Right ventricle myocardium inferior (tissue), 1 donor: ENCODE results near the gene APBB2. TPM values are rescaled to one million over a fixed set of nuclear protein-coding genes. Genes with fewer than 3 reads are reported as not detected.

Experiments
- ATAC-seq: fragments of 200-7000 bp; cut with Tn5 transposase; one replicate; pipeline ENCODE4 v1.9.1; 2020; ENCODE audit warnings: mild to moderate bottlenecking, moderate library complexity
- DNase-seq: peaks from one replicate; pipeline ENCODE4 v3.0.0; 2021; ENCODE audit errors: missing footprints
- intact Hi-C: fragments of 100-400 bp; cut with DNase I; formaldehyde crosslinking; loops from one replicate; pipeline ENCODE4 v1.11.0; 2022
- total RNA-seq: library from RNA; stranded (reverse); fragmentation: NEBNext Ultra II Directional; extraction: Animal tissue kit (Norgen Biotek cat#: 25700); gene quantifications from one replicate; pipeline ENCODE4 v1.2.1, GENCODE V29; 2021
- donor health status: DM: no; HTN: yes; CAD: no; lungs with severe emphysema.

APBB2 gene
- total RNA-seq, 1 donor from 2014 or later, result 23.8 TPM

DNA sequence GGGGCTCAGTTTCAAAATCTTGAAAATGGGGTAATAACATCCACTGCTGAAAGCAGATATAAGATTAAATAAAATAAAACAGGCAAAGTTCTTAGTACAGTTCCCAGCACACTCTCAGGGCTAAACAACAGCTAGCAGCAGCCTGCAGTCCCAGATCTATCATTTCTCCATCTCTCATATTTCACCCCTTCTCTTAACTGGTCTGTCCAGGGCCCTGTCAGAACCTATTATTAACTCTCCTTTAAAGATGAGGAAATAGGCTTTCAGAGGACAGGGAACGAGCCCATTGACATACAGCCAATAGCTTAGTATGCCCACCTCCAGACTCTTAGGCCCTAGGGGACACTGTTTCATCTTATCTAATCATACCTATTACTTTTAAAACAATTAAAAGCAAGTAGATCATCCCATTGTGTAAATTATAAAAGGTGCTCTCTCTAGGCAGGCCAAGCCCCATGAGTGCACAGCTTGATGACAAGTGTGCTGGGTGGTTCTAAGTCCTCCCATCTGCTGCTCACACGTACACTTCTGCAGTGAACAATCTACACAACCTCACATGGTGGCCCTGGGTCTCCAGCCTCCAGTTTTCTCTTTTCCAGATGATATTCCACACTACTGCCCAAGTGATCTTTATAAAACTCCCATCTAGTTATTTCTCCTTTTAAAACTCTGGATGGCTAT is 119.0 kb downstream of the APBB2 start:
- DNase-seq (no peak), ATAC-seq (peak; percentile 28)
- intact Hi-C loops, result loop anchor here (5.0 kb wide), 1 partner anchor 43 kb away; no protein-coding TSS in a partner anchor

DNA sequence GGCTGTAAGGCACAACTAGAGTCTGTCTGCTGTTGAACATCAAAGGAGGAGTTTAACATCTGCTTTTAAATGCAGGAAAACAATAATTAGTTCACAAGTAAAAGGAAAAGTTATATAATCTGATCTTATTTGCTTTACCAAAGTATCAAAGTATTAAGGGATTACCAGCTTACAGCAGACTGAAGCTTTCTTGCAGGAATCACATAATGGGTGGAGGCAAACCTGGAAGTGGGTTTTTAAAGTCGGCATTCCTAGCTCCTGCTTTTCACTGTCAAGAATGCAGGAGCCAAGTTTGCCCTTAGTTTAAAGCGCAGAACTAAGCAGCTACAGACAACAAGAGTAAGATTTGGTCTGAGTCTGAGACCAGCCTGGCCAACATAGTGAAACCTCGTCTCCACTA is 122.2 kb downstream of the APBB2 start:
- DNase-seq, result no peak
- no peak for ATAC-seq
- intact Hi-C loops, result no loop called here

DNA sequence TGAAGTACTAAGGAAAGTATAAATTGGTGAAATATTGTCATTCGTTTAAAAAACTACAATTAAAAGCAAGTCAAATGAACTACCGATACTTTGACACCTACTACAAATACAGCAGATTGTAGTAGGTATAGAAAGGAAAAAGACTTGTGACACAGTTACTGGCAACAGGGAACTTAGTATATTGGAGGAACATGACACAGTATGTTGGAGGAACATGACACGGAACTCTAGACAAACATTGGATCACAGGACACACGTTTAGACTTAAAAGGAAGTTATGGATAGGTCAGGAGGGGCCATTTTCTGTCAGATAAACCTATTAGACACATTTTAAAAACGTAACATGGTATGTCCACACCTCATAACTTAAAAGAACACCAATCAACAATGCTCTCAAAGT is 132.5 kb downstream of the APBB2 start:
- DNase-seq, result no peak
- no peak for ATAC-seq
- intact Hi-C loops, result no loop called here

DNA sequence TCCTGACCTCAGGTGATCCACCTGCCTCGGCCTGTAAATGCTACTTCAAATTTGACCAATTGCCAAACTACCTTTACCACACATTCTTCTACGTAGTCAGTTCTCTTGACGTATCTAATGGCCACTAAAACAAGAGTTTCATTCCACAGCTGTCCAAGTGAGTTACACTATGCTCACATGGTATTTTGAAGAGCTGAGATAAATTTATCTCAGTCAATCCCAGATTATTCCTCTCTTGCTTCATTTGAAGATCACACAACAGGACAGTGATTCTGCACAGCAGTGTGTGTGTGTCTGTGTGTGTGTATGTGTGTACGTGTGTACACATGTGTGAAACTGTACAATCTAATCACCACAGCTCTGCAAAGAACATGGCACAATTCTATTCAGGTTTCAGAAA is 133.4 kb downstream of the APBB2 start:
- ATAC-seq, result no peak
- intact Hi-C loops, result no loop called here

DNA sequence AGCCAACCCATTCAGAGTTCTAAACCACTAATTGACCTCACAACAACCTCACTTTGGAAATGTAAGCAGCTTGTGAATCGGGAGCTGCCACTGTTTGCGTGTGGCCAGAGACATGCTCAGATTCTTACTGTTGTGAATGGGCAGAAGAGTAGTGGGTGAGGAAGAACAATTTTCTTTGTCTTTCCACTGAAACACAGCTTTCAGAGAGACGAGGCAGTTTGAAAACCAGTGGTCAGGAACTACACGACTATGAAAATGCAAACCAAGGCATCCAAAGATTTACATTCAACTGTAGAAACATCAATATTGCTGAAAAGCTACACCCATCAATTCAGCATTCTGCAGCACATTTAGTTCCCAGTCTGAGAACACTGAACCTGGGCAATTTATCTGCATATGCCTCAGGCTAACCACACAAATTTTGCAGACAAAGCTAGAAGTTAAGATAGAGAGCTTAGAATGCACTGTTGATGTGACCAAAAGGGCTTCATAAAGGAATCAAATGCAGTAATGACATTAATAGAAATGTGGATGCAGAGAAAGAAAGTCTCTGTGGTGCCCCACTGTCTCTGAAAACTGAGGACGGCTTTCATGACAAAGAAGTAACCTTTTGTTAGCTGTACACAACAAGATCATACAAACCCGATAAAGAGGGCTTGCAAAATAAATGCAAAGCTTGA is 134.3 kb downstream of the APBB2 start:
- no peak for DNase-seq
- intact Hi-C loops, result no loop called here
- ATAC-seq, result no peak

More for the DNA sequence above, 133.4 kb downstream of the APBB2 start:
- no peak for DNase-seq

DNA sequence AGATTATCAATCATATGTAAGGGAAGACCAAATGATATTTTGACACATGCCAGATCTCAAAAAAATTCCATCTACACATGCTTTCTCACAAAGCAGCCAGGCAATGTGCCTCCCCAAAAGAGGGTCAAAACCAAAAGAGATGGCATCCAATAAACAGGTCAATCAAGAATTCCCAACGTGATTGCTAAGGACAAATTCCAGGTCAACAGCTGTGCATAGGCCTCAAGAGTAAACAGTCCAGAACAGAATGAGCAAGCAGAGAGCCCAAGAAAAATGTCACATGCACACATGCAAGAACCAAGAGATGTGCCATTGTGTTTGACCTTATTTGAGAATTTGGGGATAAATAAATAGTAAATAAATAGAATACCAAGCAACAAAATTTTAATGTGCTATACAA is 136.7 kb downstream of the APBB2 start:
- intact Hi-C loops, result no loop called here
- DNase-seq (no peak), ATAC-seq (peak; percentile 34)

DNA sequence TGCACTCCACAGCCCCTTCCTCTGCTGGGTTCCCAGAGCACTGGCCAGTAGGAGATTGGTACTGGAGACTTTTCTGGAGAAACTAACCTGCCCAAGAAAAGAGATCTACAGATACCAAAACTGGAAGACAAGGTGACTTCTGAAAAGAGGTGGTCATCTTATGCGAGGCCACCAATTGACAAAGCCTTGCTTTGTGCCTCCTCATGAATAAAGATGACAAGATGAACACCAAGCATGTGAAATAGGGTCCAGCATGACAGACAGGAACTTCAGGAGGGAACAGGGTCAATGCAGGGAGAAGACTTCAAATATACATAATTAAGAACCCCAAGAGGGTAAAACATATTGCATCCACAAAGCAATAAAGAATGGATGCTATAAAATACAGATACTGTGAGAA is 137.9 kb downstream of the APBB2 start:
- intact Hi-C loops, result no loop called here
- ATAC-seq, result no peak
- no peak for DNase-seq

DNA sequence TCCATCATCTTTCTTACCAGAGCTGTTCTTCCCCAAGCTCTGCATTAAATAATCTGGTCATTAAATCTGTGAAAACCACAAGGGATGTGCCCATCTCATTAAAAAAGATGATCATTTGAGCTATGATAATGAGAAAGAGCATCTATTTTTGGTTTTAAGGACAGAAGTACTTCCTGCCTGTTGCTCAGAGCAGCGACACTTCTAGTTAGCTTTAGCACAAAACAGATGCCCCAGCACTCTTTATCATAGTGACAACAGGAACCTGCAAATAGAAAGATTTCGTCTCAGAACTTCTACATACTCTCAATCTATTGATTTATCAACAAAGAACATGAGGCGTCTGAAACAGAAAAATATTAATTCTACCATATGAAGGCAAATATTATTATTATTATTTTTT is 140.1 kb downstream of the APBB2 start:
- DNase-seq (no peak), ATAC-seq (no peak)
- intact Hi-C loops, result no loop called here

DNA sequence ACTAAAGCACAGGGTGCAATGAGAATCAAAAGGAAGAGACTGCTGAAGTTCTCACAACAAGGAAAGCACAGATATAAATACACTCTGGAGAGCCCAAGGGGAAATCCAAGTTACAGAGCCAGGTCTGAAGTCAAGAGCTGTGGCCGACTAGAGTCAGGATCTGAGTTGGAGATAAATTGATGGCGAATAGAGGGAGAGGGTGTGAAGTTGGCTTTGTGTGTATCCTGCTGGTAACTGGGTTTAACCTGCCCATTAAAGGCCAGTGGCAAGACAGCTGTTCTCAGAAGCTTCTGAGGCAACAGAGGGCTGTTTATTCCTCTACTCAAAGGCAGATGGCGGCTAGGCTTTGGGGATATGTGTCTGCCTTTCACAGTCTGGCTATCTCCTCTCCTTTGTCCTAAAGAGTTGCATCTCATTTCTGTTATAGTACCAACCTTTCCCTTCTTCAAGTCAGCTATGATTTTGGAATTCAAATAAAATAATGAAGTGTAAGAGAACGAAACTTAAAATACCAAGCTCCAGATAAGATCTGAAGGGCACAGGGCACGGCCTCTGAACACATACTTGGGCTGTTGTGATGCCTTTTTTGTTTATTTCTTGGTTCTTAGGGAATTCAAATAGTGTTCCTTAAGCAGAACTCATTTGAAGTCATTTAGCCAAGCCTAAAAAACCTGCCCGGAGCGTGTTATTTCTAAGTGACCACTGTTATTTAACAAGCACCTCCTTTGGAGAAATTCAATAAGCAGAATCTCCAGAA is 142.1 kb downstream of the APBB2 start:
- DNase-seq (no peak), ATAC-seq (no peak)
- intact Hi-C loops, result no loop called here

DNA sequence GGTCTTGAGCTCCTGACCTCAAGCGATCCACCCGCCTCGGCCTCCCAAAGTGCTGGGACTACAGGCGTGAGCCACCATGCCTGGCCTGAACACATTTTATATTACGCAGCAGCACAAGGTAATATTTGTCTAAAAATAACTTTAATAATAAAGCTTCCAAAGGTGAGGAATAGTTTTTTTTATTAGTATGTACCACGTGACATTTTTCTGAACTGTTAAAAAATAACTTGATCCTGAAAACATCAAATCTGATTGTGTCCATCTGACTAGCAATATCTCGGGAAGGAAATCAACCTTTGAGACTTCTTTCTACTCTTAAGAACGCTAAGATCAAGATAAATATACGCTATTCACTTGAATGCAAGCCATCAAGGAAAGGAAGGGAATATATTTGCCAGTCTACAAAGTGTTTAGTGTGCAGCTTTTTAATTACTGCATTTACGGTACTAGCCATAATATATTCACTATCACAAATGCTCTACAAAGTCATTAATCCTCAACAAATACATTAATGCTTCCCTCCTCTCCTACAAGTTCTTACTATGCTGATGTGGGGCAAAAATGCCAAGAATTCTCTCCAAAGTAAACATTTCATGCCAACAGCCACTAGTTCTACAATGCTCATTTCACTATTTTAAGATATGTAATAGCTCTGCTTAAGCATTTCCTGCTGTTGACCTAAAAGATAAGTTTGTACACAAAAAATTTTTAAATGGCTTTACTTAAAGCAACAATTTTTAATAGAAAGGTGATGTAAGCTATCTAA is 143.6 kb downstream of the APBB2 start:
- no peak for ATAC-seq

DNA sequence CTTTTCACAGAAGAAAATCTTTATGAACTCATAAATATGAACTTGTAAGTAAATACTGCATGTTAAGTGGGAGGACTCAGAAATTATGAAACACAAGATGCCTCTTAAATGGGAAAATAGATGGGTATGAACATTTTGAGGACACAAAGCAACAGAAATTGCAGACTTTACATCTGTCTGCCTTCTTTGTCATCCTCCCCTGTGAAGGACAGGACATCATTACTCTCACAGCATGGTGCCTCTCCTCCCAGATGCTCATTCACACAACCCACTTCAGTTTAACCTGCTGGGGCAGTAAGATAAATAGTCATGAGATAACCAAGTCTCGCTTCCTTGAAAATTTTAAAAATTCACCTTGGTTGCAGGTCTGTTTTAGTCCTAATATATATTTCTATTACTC is 144.5 kb downstream of the APBB2 start:
- no peak for DNase-seq
- intact Hi-C loops, result no loop called here
- ATAC-seq, result no peak

More for the DNA sequence above, 143.6 kb downstream of the APBB2 start:
- intact Hi-C loops, result no loop called here
- no peak for DNase-seq

DNA sequence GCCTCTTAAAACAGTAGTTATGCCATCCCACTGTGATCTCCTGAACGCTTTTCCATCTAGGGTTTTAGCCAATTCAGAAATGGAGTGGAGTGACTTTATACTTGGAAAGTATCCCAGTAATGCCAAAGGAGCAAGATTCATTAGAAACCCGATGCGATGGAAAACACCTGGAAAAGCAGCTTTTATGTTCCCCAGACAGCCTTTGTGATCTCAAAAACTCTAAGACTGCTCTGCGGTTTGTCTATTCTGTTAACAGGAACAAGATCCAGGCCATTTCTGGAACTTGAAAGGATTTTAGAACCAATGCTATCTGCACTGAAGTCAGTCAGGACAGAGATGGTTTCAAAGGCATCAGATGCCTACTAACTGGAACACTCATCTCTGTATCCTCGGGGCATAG is 145.1 kb downstream of the APBB2 start:
- intact Hi-C loops, result no loop called here
- DNase-seq (no peak), ATAC-seq (no peak)

DNA sequence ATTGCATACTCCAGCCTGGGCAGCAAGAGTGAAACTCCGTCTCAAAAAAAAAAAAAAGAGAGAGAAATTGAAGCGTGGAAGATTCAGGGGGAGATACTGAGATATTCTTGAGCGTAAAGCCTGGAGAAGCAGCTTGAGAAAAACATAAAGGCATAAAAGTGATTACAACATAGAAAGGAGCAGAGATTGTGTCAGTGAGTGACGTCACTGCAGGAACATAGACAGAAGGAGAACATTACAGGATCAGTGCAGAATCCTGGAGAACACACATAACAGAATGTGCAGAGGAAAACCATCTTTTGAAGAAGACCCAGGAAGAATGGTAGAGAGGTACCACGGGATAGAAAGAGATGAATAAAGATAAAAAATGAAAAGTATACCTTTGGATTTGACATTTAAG is 147.0 kb downstream of the APBB2 start:
- intact Hi-C loops, result no loop called here
- DNase-seq (no peak), ATAC-seq (no peak)

DNA sequence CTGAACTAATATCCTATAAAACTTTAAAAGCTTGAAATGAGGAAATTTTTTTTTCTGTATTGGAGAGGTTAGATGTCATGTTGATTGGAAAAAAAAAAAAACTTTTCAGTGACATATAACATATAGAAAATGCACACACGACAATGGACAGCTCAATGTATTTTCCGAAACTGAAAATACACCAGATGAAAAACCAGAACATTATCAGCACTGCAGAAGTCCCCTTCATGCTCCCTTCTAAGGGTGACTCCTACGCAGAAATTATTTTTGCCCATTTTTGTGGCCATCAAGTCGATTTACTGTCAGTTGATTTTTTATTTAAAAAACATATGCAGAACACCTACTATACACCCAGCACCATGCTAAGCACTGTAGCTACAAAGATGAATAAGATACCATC is 148.3 kb downstream of the APBB2 start:
- DNase-seq (no peak), ATAC-seq (no peak)
- intact Hi-C loops, result no loop called here

DNA sequence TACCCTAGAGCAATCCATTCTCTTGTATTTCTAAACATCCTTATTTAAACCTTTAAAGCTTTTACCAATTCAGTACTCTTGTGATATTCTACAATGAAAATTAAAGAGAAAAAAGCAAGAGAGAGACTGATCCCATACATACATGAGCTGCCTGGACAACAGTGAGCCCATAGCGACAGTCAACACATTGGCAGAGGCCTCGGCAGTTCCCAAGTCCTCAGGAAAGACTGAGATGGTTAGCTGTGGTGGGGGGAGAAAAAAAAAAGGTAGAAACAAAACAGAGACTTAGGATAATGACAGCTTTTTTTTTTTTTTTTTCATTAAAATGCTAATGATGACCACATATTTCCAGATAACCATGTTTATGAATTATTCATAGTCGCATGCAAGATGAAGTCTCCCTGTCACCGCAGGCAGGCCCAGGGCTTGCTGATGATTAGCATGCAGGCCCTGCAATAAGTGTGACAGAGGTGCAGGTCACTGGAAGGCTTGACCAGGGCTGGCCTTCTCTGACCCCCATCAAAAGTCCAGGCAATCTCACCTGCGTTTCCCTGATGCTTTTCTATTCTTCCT is 148.8 kb downstream of the APBB2 start:
- ATAC-seq, result no peak
- no peak for DNase-seq
- intact Hi-C loops, result no loop called here

DNA sequence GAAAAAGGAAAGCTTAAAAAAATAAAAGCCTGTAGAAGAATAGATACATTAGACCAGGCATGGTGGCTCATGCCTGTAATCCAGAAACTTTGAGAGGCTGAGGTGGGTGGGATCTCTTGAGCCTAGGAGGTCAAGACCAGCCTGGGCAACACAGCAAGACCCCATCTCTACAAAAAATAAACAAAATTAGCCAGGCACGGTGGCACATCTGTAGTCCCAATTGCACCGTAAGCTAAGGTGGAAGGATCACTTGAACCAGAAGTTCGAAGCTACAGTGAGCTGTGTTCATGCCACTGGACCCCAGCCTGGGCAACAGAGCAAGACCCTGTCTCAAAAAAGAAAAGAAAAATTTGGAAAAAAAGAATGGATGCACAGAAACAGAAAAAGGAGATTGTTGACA is 149.4 kb downstream of the APBB2 start:
- intact Hi-C loops, result no loop called here
- ATAC-seq (no peak), DNase-seq (no peak)

DNA sequence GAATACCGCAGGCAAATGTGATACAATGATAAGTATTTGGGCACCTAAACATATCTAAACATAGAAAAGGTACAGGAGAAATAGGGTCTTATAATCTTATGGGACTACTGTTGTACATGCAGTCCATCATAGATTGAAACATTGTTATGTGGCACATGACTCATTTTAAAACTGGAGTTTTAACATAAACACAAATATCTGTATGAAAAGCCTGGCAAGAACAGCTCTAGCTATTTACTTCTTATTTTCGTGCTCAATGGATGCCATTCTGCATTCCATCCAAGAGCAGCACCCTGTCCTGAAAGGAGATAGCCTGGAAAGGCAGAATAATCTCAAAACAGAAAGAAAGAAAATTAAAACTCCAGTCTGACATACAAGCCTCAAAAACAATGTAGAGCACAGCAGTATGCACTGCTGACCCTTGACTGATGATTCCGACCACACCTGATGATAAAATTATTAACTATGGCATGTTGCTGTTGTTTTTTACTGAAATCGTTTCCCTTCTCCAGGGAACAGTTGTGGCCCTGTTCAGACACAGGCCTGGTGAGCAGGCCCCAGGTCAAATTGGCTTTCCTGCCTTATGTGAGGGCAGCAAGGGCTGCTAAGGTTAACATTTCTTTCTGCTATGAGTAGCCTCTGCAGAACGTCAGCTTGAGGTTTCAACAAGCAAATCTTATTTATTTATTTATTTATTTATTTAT is 152.7 kb downstream of the APBB2 start:
- intact Hi-C loops, result no loop called here
- DNase-seq (no peak), ATAC-seq (no peak)
